ENCODE results near the gene SSNA1.
"Not testable (repeated sequence)": the region's sequence is repeated elsewhere in the genome, so short reads cannot be mapped to it uniquely, and the experiment has no call there.

Gene SSNA1

DNA sequence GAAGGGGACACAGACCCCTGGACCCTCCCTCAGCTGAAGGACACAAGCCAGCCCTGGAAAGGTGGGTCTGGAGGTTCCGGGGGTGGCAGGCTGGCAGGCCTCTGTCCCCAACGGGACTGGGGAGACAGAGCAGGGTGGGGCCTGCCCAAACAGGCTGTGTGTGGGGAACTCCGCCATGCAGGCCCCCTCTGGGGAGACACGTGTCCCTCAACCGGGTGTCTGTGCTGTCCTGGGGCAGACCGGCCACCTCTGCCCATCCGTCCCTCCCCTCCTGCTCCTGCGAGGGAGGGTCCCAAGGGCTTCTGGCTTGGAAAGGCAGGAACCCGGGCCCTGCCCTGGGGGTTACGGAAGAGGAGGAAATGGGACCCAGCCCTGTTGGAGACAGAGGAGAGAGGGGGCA, 43.6 kb downstream of the SSNA1 start:
- Mint-ChIP-seq H3K4me1 (peaks cover 6% of the 10 kb centered on the region), H3K4me3 (no peak overlapping the region), H3K36me3 (no peaks in the 10 kb centered on the region), H3K9me3 (no peaks in the 10 kb centered on the region), H3K27ac (no peak overlapping the region)
- ATAC-seq (no peak), DNase-seq (ENCODE audit: low spot score in 2 of 2) (no peak)

DNA sequence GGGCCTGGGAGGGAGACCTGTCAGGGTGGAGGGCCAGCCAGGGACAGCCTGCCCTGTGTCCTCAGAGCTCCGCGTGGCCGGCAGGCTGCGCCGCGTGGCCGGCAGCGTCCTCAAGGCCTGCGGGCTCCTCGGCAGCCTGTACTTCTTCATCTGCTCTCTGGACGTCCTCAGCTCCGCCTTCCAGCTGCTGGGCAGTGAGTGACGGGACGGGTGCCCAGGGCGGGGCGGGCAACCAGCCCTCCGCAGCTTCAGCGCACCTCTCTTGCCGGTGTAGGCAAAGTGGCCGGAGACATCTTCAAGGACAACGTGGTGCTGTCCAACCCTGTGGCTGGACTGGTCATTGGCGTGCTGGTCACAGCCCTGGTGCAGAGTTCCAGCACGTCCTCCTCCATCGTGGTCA, 44.0 kb downstream of the SSNA1 start:
- Mint-ChIP-seq H3K27ac (no peak overlapping the region), H3K36me3 (no peaks in the 10 kb centered on the region), H3K4me3 (no peak overlapping the region), H3K4me1 (peaks cover 4% of the 10 kb centered on the region), H3K9me3 (no peaks in the 10 kb centered on the region)
- ATAC-seq: no peak
- DNase-seq (ENCODE audit: low spot score in 2 of 2): no peak

DNA sequence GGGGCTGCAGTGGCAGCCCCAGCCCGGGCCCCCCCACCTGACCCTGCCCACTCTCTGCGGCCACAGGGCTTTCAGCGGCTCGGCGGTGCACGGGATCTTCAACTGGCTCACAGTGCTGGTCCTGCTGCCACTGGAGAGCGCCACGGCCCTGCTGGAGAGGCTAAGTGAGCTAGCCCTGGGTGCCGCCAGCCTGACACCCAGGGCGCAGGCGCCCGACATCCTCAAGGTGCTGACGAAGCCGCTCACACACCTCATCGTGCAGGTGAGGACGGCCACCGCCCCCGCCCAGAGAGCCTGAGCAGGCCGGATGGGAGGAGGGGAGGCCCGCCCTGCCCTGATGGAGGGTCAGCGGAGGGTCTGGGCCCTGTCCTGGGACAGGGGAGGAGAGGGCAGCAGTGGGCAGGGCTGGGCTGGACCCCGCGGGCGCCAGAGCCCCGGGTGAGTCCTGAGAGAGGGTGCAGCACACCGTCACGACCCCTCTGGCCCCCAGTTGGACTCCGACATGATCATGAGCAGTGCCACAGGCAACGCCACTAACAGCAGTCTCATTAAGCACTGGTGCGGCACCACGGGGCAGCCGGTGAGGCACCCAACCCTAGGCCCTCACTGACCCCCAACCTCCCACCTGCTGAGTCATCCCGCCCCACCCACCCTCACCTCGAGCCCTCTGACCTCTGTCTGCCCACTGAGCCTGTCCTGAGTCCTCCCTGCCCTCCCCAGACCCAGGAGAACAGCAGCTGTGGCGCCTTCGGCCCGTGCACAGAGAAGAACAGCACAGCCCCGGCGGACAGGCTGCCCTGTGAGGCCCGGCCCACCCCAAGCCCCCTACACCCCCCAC, 44.9 kb downstream of the SSNA1 start:
- DNase-seq (ENCODE audit: low spot score in 2 of 2) (no peak), ATAC-seq (no peak)
- Mint-ChIP-seq H3K36me3 (no peaks in the 10 kb centered on the region), H3K27ac (no peak overlapping the region), H3K4me1 (peaks cover 4% of the 10 kb centered on the region), H3K4me3 (no peak overlapping the region), H3K9me3 (no peaks in the 10 kb centered on the region)

DNA sequence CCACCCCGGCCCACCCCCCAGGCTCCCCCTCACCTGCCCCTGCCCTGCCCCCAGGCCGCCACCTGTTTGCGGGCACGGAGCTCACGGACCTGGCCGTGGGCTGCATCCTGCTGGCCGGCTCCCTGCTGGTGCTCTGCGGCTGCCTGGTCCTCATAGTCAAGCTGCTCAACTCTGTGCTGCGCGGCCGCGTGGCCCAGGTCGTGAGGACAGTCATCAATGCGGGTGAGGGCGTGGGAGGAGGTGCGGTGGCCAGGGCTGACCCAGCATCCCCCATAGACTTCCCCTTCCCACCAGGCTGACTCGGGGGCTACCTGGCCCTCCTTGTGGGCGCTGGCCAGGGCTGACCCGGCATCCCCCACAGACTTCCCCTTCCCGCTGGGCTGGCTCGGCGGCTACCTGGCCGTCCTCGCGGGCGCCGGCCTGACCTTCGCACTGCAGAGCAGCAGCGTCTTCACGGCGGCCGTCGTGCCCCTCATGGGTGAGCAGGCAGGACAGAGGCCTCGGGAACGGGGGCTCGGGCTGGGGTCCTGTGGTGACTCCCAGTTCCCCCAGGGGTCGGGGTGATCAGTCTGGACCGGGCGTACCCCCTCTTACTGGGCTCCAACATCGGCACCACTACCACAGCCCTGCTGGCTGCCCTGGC, 45.7 kb downstream of the SSNA1 start:
- H3K27ac Mint-ChIP-seq: no peak overlapping the region
- no peak overlapping the region for H3K4me3 Mint-ChIP-seq
- DNase-seq (ENCODE audit: low spot score in 2 of 2): no peak
- peaks cover 5% of the 10 kb centered on the region for H3K36me3 Mint-ChIP-seq
- H3K9me3 Mint-ChIP-seq: no peaks in the 10 kb centered on the region
- ATAC-seq: no peak
- peaks cover 11% of the 10 kb centered on the region for H3K4me1 Mint-ChIP-seq

DNA sequence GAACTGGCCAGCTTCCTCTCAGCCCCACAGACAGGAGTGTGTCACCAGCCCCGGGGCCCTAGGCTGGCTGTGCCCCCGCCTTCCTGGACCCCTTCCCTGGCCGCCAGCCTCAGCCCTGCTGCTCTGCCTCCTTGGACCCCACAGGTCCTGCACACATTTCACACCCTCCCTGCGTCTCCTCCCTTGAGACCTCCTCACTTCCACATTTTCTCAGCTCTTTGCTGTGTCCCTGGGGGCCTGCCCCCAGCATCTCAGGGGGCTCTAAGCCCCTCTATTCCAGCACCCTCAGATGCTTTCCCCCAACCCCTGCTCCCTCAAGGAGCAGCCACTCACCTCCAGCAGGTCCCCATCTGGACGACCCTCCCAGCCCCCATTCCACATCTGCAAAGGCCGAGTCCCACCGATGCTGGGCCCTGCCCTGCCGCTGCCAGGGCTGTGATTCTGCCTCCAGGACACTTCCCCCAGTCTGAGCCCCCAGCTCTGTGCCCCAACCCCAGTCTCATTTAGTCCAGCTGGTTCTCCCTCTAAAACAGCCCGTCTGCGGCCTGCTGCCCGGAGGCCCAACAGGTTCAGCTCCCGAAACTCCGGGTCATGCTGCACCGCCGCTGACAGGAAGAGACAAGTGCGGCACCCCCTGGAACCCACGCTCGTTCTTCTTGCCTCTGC, 46.4 kb downstream of the SSNA1 start:
- no peak for DNase-seq (ENCODE audit: low spot score in 2 of 2)
- peaks cover 7% of the 10 kb centered on the region for H3K36me3 Mint-ChIP-seq
- H3K9me3 Mint-ChIP-seq: no peaks in the 10 kb centered on the region
- no peak for ATAC-seq
- H3K4me3 Mint-ChIP-seq: no peak overlapping the region
- peaks cover 12% of the 10 kb centered on the region for H3K4me1 Mint-ChIP-seq
- H3K27ac Mint-ChIP-seq: no peak overlapping the region

DNA sequence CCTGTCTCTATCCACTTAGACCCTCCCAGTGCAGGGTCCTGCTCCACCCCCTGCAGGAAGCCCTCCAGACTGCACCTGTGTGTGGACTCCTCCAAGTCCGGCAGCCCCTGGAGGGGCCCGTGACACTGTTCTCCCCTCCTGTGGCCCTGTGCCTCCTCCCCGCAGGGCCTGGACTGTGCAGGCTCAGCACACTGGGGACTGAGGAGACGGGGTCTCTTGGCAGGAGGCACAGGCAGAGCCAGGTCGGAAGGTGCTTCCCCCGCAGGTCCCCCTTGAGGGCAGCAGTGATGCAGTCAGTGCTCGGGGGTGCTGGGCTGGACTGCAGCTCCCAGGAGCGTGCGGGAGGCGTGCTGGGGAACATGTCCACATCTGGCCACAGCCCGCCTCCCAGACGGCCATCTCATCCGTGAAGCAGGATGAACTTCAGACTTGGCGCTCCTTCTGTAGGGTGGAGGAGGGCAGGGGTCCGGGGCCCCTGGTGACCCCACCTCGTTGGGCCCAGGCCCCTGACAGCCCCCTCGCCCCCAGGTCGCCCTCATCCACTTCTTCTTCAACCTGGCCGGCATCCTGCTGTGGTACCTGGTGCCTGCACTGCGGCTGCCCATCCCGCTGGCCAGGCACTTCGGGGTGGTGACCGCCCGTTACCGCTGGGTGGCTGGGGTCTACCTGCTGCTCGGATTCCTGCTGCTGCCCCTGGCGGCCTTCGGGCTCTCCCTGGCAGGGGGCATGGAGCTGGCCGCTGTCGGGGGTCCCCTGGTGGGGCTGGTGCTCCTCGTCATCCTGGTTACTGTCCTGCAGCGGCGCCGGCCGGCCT, 47.2 kb downstream of the SSNA1 start:
- H3K27ac Mint-ChIP-seq: no peak overlapping the region
- no peak for DNase-seq (ENCODE audit: low spot score in 2 of 2)
- ATAC-seq: no peak
- H3K9me3 Mint-ChIP-seq: no peaks in the 10 kb centered on the region
- H3K36me3 Mint-ChIP-seq: peaks cover 7% of the 10 kb centered on the region
- H3K4me3 Mint-ChIP-seq: no peak overlapping the region
- peaks cover 12% of the 10 kb centered on the region for H3K4me1 Mint-ChIP-seq

DNA sequence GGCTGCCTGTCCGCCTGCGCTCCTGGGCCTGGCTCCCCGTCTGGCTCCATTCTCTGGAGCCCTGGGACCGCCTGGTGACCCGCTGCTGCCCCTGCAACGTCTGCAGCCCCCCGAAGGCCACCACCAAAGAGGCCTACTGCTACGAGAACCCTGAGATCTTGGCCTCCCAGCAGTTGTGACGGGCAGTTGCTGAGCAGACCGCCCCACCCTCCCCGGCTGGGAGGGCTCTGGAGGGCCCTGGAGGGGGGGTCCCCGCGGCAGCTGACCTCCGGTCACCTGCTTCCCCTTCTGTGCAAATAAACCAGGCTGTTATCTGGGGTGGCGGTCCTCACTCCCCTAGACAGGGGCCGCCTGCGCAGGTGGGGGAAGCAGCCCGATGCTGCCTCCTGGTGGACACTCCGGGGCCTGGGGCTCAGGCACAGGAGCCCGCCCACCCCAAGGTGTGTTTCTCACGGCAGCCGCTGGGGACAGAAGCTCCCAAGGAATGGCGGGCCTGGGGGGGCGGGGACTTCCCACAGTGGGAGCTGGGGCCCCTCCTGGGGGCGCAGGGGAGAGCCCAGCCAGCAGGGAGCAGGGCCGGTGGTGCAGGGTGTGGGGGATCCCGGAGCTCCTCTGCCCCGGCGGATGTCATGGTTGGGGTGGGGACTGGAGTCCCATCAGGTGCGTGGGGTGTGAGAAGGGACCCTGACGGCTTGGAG, 47.9 kb downstream of the SSNA1 start:
- peak; percentile 88 to 95 for DNase-seq (ENCODE audit: low spot score in 2 of 2)
- Mint-ChIP-seq H3K27ac (no peak overlapping the region), H3K9me3 (no peaks in the 10 kb centered on the region), H3K4me1 (peaks cover 19% of the 10 kb centered on the region), H3K4me3 (peak overlapping the region; percentile 8), H3K36me3 (peaks cover 15% of the 10 kb centered on the region)
- ATAC-seq: peak; percentile 36

DNA sequence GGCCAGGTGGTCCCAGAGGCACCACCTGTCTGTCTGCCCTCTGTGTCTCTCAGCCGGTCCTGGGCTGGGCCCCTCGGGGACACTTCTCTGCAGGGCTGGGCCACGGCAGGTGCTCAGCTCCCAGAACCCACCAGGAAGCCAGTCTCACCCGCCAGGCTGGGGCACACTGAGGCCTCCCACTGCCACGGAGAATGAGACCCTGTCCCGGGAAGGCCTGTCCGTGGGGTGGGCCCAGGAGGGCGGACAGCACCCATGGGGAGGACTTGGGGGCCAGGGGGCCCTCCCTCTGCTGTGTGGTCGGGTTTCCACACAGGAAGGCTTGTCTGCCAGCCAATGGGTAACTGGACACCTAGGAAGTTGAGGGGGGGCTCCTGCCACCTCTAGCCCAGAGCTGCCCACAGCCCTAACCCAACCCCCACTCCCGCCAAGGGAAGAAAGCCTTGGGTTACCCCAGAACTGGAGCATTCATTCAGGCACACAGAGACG, 48.5 kb downstream of the SSNA1 start:
- ATAC-seq: no peak
- H3K36me3 Mint-ChIP-seq: peaks cover 21% of the 10 kb centered on the region
- H3K9me3 Mint-ChIP-seq: no peaks in the 10 kb centered on the region
- DNase-seq (ENCODE audit: low spot score in 2 of 2): no peak
- peak overlapping the region; percentile 8 for H3K4me3 Mint-ChIP-seq
- H3K27ac Mint-ChIP-seq: no peak overlapping the region
- peaks cover 19% of the 10 kb centered on the region for H3K4me1 Mint-ChIP-seq

DNA sequence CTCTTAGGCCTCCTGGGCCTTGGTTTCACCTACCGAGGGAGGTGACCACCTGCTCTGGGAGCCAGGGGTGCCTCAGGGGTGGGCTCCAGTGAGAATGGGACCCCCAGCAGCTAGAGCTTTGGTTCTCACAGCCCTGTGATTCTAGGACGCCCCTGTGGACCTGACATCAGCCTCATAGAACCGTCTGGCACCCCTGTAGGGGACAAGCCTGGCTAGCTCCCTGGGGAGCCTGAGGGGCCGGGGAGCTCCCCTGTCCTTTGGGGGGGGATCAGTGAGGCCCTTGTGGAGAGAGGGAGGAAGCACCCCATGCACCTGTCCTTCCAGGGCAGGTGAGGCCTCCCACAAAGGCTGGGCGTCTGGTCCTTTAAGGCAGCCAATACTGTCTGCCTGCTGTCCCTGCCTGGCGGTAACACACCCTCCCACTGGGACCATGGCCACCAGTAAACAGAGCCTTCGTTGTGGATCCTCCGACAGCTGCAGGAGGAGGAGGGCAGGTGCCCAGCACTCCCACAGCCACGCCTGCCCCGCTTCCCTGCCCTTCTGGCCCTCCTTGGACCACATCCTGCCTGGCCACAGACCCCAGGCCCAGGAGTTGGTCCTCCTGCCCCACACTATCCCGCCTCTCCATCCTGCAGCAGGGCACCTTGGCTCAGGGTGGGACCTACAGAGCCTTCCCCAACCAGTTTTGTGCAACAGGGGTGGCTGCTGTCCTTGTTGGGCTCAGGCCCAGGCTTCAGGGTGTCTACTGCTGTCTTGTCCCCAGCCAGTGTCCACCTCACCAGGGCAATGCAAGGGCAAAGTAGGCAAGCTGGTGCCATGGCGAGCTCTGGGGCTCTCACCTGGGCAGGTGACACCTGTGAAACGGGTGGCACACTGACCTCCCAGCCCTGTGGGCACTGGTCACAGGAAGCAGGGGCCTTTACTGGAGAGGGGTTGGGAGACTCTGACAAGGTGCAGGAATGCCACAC, 49.6 kb downstream of the SSNA1 start:
- Mint-ChIP-seq H3K27ac (no peak overlapping the region), H3K9me3 (no peaks in the 10 kb centered on the region), H3K4me3 (peak overlapping the region; percentile 85), H3K36me3 (peaks cover 31% of the 10 kb centered on the region), H3K4me1 (peaks cover 30% of the 10 kb centered on the region)
- ATAC-seq (no peak), DNase-seq (ENCODE audit: low spot score in 2 of 2) (no peak)

DNA sequence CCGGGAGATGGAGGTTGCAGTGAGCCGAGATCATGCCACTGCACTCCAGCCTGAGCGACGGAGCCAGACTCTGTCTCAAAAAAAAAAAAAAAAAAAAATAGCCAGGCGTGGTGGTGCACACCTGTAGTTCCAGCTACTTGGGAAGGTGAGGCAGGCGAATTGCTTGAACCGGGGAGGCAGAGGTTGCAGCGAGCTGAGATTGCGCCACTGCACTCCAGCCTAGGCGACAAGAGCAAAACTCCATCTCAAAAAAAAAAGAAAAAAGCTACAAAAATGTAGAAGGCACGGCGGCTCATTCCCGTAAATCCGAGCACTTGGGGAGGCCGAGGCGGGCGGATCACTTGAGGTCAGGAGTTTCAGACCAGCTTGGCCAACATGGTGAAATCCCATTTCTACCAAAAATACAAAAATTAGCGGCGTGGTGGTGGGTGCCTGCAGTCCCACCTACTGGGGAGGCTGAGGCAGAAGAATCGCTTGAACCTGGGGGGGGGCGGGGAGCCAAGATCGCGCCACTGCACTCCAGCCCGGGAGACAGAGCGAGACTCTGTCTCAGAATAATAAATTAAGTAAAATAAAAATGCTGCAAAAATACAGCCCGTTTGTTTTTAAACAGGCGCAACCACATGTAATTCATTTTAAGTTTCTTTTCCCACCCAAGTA, 51.2 kb downstream of the SSNA1 start:
- peaks cover 45% of the 10 kb centered on the region for H3K4me1 Mint-ChIP-seq
- H3K27ac Mint-ChIP-seq; ATAC-seq; H3K9me3 Mint-ChIP-seq; DNase-seq (ENCODE audit: low spot score in 2 of 2): not testable (repeated sequence)
- H3K4me3 Mint-ChIP-seq: peak overlapping the region; percentile 85
- H3K36me3 Mint-ChIP-seq: peaks cover 48% of the 10 kb centered on the region

Data from stimulated activated effector memory CD8-positive, alpha-beta T cell treated with anti-CD3 and anti-CD28 coated beads, Interleukin-12 subunit alpha, Interleukin-12 subunit beta, amount 100 ng/mL, for 72 hours (primary cell).